GM18519 (cell line): Measurements from ENCODE around the gene ARHGAP24.

ENCODE experiments used
- ATAC-seq: cut with Tn5 transposase; IDR thresholded peaks from one replicate; pipeline ENCODE4 v1.9.1; 2021; ENCODE audit warnings: mild to moderate bottlenecking, moderate library complexity; ENCODE audit not compliant: unreplicated experiment, low FRiP score

ARHGAP24 gene

DNA sequence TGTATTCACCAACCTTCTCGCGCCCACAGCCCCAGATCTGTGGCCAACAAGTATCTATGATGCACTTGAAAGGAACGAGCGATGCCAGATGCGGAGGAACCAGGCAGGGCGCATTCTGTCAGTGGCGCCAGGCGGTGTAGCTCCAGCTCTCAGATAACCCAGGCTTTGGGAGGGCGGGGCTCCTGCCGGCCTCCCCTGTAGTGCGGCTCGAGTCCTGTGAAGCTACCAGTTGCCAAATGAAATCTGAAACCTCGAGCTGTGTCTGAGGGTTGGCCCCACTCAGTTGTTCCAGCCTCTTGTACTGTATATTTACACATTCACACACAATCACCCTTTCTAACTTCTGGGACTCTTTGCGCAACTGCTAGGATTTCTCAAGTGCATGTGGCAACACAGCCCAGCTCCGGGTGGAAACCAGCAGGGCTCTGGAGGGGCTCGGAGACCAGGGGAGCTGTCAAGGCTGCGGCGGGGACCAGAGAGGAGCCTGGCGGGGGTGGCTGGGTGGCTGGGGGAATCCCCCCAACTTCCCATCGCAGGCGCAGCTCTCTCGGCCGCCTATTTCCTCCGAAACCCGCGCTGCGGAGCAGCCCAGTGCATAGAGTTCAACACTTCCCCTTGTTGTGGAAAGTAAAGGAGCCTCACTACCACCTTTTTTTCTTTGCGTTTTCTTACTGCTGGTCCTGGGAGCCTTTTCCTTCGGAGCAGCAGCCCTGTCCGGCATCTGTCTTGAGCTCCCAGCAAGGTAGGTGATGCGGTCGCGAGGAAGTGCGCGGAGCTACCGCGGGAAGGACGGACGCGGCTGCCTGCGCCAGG lies at the start of gene ARHGAP24:
TSS of gene ARHGAP24 (plus strand) at position 333 of the 813 bp plus-strand sequence.
- peak; percentile 83 for ATAC-seq

DNA sequence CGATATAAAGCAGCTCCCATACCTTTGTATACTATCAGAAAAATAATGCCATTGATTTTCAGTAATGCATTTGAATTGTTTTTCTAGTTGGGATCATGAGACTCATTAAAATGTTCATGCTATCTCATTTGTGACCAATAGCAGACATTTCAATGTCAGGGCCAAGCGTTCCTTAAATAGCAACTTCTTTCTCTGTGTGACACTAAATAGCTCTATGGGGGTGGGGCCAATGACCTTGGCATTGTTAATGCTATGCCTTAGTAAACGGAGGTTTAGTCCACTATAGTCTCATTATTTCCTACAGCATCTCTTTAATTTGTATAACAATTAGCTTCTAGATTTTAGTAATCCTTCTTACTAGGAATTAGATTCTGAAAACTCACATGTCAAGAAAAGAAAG lies 48.6 kb upstream of the ARHGAP24 start:
- no peak for ATAC-seq

DNA sequence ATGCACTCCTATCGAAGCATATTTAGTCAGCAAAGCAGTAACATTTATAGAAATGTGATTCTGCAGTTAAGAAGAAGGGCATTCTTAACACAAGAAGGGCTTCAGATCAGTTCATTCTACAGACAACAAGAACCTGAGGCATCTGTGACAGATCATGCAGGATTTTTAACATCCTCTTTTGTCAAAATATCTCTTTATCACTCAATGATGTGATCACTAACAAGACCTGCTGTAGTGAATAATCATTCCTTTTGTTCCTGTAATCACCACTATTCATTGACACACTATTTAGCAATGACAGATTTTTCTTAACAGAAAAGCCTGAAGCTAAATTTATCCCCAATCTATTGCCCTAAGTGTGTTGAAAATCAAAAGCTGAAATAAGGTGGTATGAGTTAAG lies 47.8 kb upstream of the ARHGAP24 start:
- no peak for ATAC-seq

DNA sequence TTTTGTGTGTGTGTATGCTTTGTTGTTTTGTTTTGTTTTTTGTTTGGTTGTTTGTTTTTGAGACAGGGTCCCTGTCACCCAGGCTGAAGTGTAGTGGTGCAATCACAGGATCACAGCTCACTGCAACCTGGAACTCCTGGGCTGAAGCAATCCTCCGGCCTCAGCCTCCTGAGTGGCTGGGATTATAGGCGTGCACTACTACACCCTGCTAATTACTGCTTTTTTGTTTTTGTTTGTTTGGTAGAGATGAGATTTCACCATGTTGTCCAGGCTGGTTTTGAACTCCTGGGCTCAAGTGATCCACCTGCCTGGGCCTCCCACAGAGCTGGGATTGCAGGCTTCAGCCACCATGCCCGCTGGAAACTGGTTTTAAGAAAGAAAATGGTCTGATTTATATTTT lies 44.7 kb upstream of the ARHGAP24 start:
- ATAC-seq: no peak

DNA sequence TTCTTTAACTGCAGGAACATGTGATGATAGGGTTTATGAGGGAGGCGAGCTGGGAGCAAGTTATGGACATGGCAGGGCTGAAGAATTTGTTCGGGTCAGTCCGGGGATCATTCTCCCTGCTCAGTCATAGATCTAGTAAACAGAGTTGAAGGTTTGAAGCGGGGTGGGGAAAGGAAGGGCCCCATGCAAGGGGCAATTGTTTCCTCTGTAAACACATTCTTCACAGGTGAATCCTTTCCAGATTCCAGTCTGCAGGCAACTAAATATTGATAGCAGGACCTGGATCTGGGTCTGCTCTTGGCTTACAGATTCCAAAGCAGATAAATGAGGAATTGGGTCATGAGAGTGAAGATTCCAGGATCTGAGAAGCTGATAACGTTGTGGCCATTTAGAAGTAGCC lies 44.3 kb upstream of the ARHGAP24 start:
- no peak for ATAC-seq

DNA sequence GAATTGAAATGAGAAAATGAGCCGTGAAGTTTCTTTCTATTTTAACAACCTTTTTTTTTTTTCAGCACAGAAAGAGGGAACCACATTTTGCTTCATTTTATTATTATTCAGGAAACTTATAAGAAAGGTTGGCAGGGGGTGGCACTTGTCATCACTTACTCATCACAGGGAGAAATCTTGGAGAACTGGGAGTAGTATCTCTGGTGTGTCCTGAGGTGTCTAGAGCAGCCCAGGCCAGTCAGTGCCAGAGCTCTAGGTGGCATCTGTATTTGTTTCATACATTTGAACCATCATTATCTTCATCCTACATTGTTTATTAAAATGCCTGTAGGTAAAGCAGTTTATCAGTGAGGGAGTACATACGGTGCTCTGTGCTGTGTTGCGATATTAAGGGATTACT lies 43.8 kb upstream of the ARHGAP24 start:
- ATAC-seq: no peak

DNA sequence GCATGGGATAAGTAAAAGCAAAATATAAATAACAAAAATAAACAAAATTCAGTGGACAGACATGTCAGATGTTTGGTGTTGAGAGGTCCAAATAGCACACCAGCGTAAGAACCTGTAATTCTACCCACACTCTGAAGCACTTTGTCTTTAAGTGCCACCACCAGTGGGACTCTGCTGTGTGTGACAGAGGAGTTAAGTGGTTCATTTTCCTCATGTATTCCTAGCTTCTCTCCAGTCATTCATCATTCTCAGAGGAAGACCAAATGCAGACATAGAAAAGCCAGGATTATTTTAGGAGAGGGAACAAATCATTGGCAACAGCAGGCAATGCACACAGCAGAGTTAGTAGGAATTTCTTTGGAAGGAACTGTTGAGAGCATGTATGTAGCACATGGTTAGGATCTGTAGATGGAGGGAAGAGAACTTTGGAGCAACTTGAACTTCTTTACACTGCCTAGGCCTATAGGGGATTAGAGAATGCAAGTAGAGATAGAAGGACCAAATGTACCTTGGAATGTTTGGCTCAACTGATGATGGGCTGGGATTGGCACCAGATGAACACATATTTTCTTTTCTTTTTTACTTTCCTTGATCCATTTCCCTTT lies 43.0 kb upstream of the ARHGAP24 start:
- ATAC-seq: no peak

DNA sequence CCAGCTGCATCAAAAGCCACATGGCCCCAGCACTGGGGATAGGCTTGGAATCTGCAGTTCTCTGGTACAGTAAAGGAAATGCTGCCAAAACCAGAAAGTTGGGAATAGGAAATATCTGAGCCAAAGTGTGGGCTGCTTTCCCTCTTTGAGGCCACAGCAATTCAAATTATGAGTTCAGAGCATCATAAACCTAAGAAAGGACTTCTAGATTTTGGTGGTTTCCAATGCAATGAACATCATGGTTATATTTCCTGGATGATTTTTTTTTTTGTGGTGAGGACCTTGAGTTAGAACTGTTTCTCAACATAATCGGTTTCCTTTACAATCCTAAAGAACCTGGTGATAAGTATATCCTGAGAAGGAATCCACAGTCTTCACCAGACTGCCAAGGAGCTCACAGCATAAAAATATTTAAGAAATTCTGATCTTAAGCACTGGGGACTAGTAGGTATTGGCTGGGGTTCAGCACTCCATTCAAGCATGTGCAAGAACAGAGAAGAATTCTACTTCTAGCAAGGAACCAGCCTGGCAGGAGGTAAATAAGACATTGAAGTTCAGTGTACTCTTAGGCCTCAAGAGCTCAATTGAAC lies 29.8 kb upstream of the ARHGAP24 start:
- ATAC-seq: no peak

DNA sequence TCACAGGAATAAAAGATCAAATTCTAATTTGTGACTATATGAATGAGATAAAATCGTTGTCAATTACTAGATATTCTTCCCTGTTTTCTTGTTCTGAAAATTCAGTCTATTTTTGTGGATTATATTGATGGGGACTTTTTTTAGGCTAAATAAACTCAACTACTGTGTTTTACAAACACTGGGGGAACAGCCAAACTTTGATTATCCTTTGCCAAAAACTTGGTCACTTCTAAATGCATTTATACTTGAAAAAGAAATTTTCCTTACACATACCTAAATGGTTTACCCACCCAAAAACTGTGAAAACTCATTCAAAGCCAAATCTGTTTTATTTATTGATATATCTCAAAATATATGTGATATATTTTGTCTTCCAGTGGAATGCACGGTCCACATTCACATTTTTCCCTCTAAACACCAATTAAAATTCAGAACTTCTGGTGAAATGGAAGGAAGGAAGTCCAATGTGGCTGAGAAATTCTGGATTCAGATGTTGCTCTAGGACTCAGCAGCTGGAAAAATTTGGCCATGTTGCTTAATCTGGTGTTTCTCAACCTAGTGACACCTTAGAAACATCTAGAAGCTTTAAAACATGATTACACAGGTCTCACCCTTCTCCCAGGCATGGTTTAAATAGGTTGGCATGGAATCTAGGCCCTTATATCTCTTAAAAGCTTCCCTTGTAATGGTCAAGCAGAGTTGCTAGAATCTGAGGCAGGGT lies 28.6 kb upstream of the ARHGAP24 start:
- ATAC-seq: no peak

DNA sequence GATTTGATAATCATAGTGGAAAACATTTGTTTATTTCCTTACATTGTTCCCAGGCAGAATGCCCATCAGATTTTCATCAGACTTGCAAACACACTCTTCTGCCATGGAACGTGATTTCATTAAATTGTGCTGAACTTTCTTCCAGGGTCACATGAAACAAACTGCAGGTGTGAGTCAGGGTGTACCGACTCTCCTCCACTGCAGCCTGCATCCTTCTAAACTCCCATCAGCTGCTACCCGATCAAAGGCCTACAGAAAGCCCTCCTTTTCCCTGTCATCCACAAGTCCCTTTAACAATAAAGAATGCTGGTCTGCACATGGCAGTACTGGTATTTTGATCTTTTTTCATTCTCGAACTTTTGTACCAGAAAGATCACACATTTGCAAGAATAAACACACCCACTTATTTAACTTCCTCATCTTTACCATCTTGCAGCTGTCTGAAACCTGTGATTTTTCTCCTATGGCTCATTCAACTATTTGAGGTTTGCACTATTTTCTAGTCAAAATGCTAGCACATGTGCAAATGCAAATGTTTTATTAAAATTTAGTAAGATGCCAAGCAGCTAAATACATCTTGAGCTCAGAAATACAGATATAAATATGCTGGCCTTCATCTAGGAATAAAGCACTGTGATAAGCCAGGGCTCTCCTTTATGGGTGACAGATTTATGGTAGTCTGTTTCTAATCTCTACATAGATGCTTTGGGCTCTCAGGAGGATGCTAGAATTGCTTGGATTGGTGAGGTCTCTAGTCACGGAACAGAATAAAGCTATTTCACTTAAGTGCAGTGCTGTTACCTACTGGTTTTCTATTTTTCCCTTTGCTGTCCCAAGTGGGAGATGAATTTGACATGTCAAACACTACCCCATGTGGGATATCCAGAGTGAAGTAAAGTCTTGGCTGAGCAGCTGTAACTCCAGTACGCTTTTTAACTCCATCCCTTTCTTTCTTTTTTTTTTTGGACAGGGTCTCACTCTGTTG lies 25.8 kb upstream of the ARHGAP24 start:
- ATAC-seq: no peak

DNA sequence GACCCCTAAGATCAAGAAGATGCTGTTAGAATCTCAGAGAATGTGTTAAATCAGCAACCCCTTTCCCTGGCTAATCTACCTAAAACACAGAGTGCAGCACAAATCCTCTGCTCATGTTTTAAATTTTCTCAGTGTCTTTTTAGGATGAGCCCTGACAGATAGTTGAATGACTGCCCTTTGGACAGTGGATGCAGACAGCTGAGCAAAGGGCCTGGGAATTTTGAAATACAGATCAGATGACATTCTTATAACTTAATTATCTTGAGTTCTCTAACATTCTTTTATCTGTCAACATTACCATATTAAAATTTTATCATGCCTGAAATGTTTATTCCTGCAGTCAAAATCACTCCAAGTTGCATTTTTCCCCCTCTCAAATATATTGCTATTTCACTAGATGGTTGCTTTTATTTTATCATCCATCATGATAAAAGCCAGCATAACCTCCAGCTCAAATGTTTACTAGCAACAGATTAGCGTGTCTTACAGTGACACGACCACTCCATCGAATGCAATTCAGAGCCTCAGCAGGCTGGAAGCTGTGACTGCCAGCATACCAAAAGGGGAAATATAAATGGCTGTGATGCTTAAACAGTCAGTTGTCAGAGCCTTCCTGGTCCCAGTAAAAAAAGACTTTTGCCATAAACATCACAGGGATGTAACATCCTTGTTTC lies 22.8 kb upstream of the ARHGAP24 start:
- ATAC-seq: no peak

DNA sequence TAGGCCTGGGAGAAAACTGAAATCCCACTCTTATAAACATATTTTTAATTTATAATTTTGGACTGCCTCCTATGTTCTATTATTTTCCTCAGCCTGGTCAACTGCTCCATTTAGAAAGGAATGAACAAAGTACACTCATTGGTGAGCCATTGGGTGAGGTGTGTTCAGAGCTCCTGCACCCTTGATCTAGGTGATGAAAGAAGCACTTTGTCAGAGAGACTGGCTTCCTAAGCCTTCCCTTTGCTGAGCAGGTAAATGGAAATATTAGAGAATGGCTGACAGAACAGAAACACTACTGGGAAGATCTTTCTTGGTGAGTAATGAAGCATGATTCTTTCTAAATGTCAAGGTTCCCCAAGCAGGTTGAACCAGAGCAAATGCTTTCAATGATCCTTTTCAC lies 19.0 kb upstream of the ARHGAP24 start:
- ATAC-seq: no peak

DNA sequence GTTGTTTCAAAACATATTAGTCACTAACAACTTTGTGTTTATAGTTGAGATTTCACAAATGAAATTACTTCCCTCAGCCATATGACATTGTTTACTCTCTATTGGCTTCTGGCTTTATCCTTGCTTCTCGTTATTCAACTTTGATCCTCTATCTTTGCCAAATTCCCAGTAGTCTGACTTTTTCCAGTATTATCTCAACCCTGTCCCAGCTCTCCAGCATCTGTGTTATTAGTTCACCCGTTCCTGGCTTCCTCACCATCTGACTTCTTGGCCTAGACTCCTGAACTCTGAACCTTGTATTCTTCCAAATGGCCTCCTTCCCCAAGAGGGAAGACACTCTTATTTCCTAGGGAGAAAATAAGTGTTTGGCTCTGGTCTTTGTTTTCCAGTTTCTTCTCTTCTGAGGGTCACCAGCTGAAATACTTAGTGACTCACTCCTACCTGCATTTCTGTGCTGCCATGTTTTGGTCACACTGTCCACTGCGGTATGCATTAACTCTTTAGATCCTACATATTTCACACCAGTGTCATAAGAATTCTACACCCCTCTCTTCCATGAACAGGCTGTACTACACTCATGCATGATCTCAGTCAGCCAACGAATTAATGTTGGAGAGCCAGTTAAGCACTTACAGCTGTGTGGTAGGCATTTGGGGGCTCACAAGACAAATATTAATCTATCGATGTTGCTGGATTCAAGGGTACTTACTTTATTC lies 17.0 kb upstream of the ARHGAP24 start:
- no peak for ATAC-seq

DNA sequence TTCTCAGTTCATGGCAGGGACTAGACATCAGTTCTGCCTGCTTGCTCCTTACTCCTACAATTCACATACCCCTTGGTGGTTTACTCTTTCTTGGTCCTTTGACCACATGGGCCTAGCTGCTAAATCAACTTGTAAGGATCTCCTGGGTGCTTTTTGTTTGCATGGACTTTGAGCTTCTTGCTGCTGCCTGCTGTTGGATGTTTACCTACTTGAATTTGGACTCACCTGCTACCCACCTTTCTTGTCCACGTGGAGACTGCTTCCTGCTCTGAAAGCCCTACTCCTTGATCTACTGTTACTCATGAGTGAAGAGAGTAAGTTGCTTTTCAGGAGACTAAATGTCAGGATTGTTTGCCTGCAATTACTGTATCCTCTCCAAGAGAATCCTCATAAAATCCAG lies 15.2 kb upstream of the ARHGAP24 start:
- no peak for ATAC-seq

DNA sequence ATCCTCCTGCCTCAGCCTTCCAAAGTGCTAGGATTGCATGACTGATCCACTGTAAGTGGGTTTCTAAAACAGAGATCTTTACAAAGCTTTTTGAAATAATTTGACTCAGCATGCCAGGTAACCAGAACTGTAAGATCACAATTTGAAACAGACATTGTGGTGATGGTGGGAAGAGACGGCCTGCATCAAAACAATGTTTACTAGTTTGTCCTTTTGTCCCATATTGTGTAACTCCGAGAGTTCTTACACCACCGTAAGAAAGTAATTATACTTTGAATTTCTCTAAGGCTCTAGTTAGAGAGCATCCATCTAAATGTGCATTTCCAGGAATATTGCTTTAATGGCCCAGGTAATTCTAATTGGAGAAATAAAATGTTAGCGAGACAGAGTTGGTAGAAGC lies 594 bp upstream of the ARHGAP24 start:
- ATAC-seq: no peak

DNA sequence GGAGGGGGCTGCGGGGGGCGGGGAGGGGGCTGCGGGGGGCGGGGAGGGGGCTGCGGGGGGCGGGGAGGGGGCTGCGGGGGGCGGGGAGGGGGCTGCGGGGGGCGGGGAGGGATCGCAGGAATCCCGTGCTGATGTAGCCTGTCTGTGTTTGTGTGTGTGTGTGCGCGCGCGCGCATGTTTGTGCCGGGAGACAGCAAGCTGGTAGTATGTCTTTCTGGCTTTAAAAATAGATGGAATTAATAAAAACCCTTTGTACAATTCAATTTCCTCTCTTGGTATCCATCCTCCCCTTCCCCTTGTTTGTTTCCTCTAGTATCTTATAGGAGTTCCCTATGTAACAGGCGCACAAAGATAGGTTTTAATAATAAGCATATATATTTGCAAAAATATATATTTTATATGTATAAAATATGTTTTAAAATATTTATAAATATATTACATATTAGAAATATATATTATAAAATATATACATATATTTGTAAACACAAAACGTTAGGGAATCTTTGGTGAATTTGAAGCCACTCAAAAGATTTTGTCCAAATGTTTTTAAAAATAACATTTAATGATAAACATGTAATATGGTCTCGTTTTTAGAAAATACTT lies 782 bp downstream of the ARHGAP24 start:
- no peak for ATAC-seq

DNA sequence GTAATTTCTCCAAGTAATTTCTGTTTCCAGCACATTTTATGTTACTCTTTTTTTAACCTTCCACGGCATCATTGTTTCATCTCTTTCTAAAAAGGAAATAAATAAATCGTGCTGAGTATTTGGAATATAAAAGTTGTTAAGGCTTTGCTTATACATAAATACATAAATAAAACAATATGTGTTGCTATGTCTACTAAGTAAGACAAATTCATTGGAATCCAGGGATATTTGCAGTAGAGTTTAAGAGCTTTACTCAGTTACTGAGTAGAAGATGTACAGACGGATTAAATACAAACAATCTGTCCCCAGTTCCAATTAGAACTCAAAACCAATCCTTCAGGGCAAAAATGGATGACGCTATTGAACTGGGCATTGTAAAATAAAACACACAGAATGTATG lies 1.4 kb downstream of the ARHGAP24 start:
- no peak for ATAC-seq

DNA sequence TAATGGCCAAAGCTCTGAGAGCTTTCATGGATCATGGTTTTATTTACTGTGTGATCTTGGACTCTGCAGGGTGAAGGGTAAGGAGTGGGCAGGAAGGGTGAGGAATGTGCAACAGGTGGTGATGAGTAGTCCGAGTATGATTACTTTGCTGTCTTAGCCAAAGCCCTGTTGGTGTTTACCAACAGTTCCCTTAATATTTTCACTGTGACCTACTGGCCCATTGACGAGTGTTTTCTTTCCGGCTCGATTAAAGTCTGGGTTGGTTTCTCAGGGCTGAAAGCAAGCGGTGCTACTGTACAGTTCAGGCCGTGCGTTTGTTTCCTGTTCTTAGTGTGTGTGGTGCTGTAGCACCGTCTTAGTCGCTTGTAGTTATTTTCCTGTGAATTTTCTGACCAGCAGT lies 2.6 kb downstream of the ARHGAP24 start:
- ATAC-seq: peak; percentile 21

DNA sequence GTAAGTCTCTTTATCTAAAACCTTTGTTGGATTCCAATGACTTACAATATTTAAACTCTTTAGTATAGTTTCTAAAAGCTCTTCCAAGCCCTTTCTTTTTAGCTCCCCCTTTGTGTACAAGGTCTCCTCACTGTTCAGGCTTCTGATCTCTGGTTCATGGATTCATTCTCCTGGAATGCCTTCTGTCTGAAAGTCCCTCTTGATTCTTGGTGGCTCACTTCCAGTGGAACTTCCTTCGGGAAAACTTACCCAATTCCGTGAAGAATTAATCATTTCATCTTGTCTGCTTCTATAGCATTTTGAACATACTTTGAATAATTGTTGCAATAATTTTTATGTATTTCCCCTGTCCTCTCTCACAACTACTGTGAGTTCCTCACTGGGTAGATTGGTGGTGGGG lies 3.6 kb downstream of the ARHGAP24 start:
- ATAC-seq: no peak
